TTC549 (cell line): ENCODE measurements around the gene SNX25.

Experiments used
- FAIRE-seq: peaks from 2 replicates; lab custom pipeline; 2012; peaks lifted over from hg19 to GRCh38; lab: Jason Lieb, UNC

The SNX25 gene

GRCh38 chr4:185269286-185269685 lies 59.9 kb downstream of the SNX25 start:
- no peak for FAIRE-seq

GRCh38 chr4:185270037-185270436 lies 60.6 kb downstream of the SNX25 start:
- FAIRE-seq = no peak

- no peak for FAIRE-seq
Measured at GRCh38 chr4:185270885-185271284, 61.5 kb downstream of the SNX25 start.

GRCh38 chr4:185272245-185272644 lies 62.8 kb downstream of the SNX25 start:
- FAIRE-seq = no peak

GRCh38 chr4:185275501-185275900 lies 66.1 kb downstream of the SNX25 start:
- no peak for FAIRE-seq

GRCh38 chr4:185276036-185276435 lies 66.6 kb downstream of the SNX25 start:
- no peak for FAIRE-seq

- FAIRE-seq = no peak
Measured at GRCh38 chr4:185278716-185279115, 69.3 kb downstream of the SNX25 start.

- no peak for FAIRE-seq
Measured at GRCh38 chr4:185280608-185281007, 71.2 kb downstream of the SNX25 start.

- no peak for FAIRE-seq
Measured at GRCh38 chr4:185282968-185283367, 73.6 kb downstream of the SNX25 start.

GRCh38 chr4:185283723-185284122 lies 74.3 kb downstream of the SNX25 start:
- FAIRE-seq = no peak

GRCh38 chr4:185285632-185286393 lies 76.4 kb downstream of the SNX25 start:
- no peak for FAIRE-seq

- FAIRE-seq = no peak
Measured at GRCh38 chr4:185286571-185286970, 77.2 kb downstream of the SNX25 start.

- no peak for FAIRE-seq
Measured at GRCh38 chr4:185287031-185287430, 77.6 kb downstream of the SNX25 start.

- no peak for FAIRE-seq
Measured at GRCh38 chr4:185290018-185290607, 80.7 kb downstream of the SNX25 start.

GRCh38 chr4:185290656-185291055 lies 81.3 kb downstream of the SNX25 start:
- no peak for FAIRE-seq

- FAIRE-seq = no peak
Measured at GRCh38 chr4:185293202-185293601, 83.8 kb downstream of the SNX25 start.

- FAIRE-seq = no peak
Measured at GRCh38 chr4:185296665-185297460, 87.5 kb downstream of the SNX25 start.

GRCh38 chr4:185298728-185299430 lies 89.5 kb downstream of the SNX25 start:
- FAIRE-seq = no peak

GRCh38 chr4:185304541-185304940 lies 95.1 kb downstream of the SNX25 start:
- FAIRE-seq = no peak

- FAIRE-seq = no peak
Measured at GRCh38 chr4:185304944-185305690, 95.7 kb downstream of the SNX25 start.

GRCh38 chr4:185305979-185306442 lies 96.6 kb downstream of the SNX25 start:
- FAIRE-seq = no peak
